Endothelial cell of umbilical vein (primary cell): ENCODE data around the gene MAST4. TPM values are rescaled to one million over a fixed set of nuclear protein-coding genes. Genes with fewer than 3 reads are reported as not detected.

Experiments used
- BruUV-seq: library from RNA; stranded (reverse); fragments of 400-500 nt; replicated peaks from 2 replicates; lab custom pipeline; 2021; lab: Mats Ljungman, UMichigan
- CTCF ChIA-PET: fragments of 300-600, 350-600 bp; sonication (Branson Sonifier 250); formaldehyde crosslinking; loops from one replicate; lab custom pipeline; 2021; ENCODE audit warnings: antibody characterized with exemption, inconsistent platforms; lab: Charles Lee
- POLR2A ChIA-PET: fragments of 300-600, 350-600 bp; sonication (Branson Sonifier 250); formaldehyde crosslinking; loops from one replicate; lab custom pipeline; 2021; ENCODE audit warnings: antibody characterized with exemption, inconsistent platforms; lab: Charles Lee
- DNase-seq: peaks from one replicate; pipeline ENCODE4 v3.0.0-alpha.2; 2011; ENCODE audit warnings: low read depth, low spot score
- FAIRE-seq: peaks from 2 replicates; lab custom pipeline; 2011; peaks lifted over from hg19 to GRCh38; lab: Jason Lieb, UNC
- H2AFZ ChIP-seq: 2 replicates; pipeline ENCODE4 v1.6.0; 2012; ENCODE audit warnings: low read depth, low read length, control low read depth, inconsistent platforms
- H3K27ac ChIP-seq: 2 replicates; pipeline ENCODE4 v1.5.1; 2011; ENCODE audit warnings: low read depth, mild to moderate bottlenecking, control low read depth, low read length, moderate library complexity; ENCODE audit not compliant: insufficient read depth
- H3K27me3 ChIP-seq, 2 experiments: 2 replicates each; pipeline versions ENCODE4 v1.6.0 to v1.6.1; 2011; ENCODE audit warnings: low read length in 2 of 2, mixed read lengths in 1 of 2; ENCODE audit not compliant: control insufficient read depth in 2 of 2, insufficient read depth in 2 of 2
- H3K36me3 ChIP-seq, 2 experiments: 2 replicates in 1 of 2; 3 replicates in 1 of 2; pipeline ENCODE4 v1.5.1; 2011; ENCODE audit warnings: low read length in 2 of 2, mild to moderate bottlenecking in 1 of 2, moderate library complexity in 1 of 2; ENCODE audit not compliant: control insufficient read depth in 2 of 2, insufficient read depth in 2 of 2; ENCODE audit errors: extremely low read depth in 1 of 2
- H3K4me1 ChIP-seq: 3 replicates; pipeline ENCODE4 v1.5.1; 2011; ENCODE audit warnings: mild to moderate bottlenecking, low read length; ENCODE audit not compliant: control insufficient read depth, insufficient read depth; ENCODE audit errors: extremely low read depth
- H3K4me2 ChIP-seq: 2 replicates; pipeline ENCODE4 v1.6.1; 2011; ENCODE audit warnings: low read length, control low read depth, mixed read lengths; ENCODE audit not compliant: insufficient read depth
- H3K4me3 ChIP-seq, 3 experiments: fragments of 200-600 bp in 1 of 3; sonication (generic), shearing (Covaris generic) in 1 of 3; replicated peaks in 1 of 3; 2 replicates each; pipeline ENCODE4 v1.5.1; 2011 to 2016; ENCODE audit warnings: control low read depth in 3 of 3, low read length in 3 of 3, mild to moderate bottlenecking in 2 of 3, inconsistent platforms in 1 of 3, low read depth in 1 of 3, moderate library complexity in 1 of 3; ENCODE audit not compliant: insufficient read depth in 1 of 3
- H3K79me2 ChIP-seq: 2 replicates; pipeline ENCODE4 v1.6.0; 2012; ENCODE audit warnings: low read length, inconsistent platforms; ENCODE audit not compliant: control insufficient read depth, insufficient read depth
- H3K9ac ChIP-seq: replicated peaks from 2 replicates; pipeline ENCODE3; 2011; ENCODE audit warnings: low read length, control low read depth; ENCODE audit not compliant: insufficient read depth; ENCODE audit errors: extremely low read depth
- H3K9me1 ChIP-seq: replicated peaks from 3 replicates; pipeline ENCODE4 v1.6.0; 2011; ENCODE audit warnings: mild to moderate bottlenecking, low read length; ENCODE audit not compliant: control insufficient read depth, insufficient read depth; ENCODE audit errors: extremely low read depth
- H3K9me3 ChIP-seq: replicated peaks from 2 replicates; pipeline ENCODE4 v1.5.1; 2012; ENCODE audit warnings: low read length, inconsistent platforms; ENCODE audit not compliant: control insufficient read depth, insufficient read depth
- H4K20me1 ChIP-seq: replicated peaks from 2 replicates; pipeline ENCODE3; 2011; ENCODE audit warnings: mild to moderate bottlenecking, low read length; ENCODE audit not compliant: control insufficient read depth, insufficient read depth; ENCODE audit errors: extremely low read depth
- EZH2 ChIP-seq: IDR thresholded peaks from 2 replicates; pipeline ENCODE4 v1.6.1; 2012; ENCODE audit warnings: borderline replicate concordance, low read depth, mild to moderate bottlenecking, moderate library complexity, low read length, inconsistent platforms; ENCODE audit not compliant: severe bottlenecking
- FOS ChIP-seq: IDR thresholded peaks from 2 replicates; pipeline ENCODE4 v1.6.1; 2011; ENCODE audit warnings: mild to moderate bottlenecking, low read length, moderate library complexity, borderline replicate concordance; ENCODE audit not compliant: insufficient read depth
- GATA2 ChIP-seq: IDR thresholded peaks from 2 replicates; pipeline ENCODE4 v1.7.0; 2011; ENCODE audit warnings: low read depth, mild to moderate bottlenecking, moderate library complexity, mixed read lengths, low read length; ENCODE audit not compliant: insufficient read length, insufficient read depth
- JUN ChIP-seq: IDR thresholded peaks from 2 replicates; pipeline ENCODE4 v1.6.1; 2011; ENCODE audit warnings: borderline replicate concordance, low read depth; ENCODE audit not compliant: insufficient read length, insufficient read depth
- MYC ChIP-seq: IDR thresholded peaks from one replicate; pipeline ENCODE4 v1.6.1; 2011; ENCODE audit warnings: mild to moderate bottlenecking, low read depth, low read length
- POLR2A ChIP-seq: IDR thresholded peaks from 2 replicates; pipeline ENCODE4 v1.6.1; 2012; ENCODE audit warnings: low read depth, mild to moderate bottlenecking, control low read depth, low read length
- POLR2AphosphoS5 ChIP-seq: IDR thresholded peaks from 2 replicates; pipeline ENCODE4 v1.6.1; 2012; ENCODE audit warnings: low read depth, mild to moderate bottlenecking, control low read depth, low read length, moderate library complexity; ENCODE audit not compliant: insufficient read depth
- dilution Hi-C: fragments of 300-500 bp; cut with MboI; formaldehyde crosslinking; loops from one replicate; pipeline ENCODE4 v1.15.0; 2019; ENCODE audit warnings: low sequenced_read_pairs; ENCODE audit not compliant: extremely low pct_ligation_motif_present
- intact Hi-C: fragments of 100-400 bp; cut with micrococcal nuclease; formaldehyde crosslinking; loops from one replicate; pipeline ENCODE4 v1.10.0; 2022
- polyA plus RNA-seq, 4 experiments: library from polyadenylated mRNA; depleted of rRNA in 3 of 4; stranded (reverse) in 3 of 4; unstranded in 1 of 4; fragments of >200 nt; gene quantifications; 2 replicates each; pipeline versions ENCODE4 v1.2.1 to v1.2.3, GENCODE V29; 2011 to 2012; ENCODE audit warnings: missing spikeins in 1 of 4
- total RNA-seq: library from RNA; stranded (reverse); gene quantifications from 2 replicates; pipeline ENCODE4 v1.2.3, GENCODE V29; 2021
- TF ChIP-seq, protein P1 (sequence below): IDR thresholded peaks from 2 replicates; pipeline ENCODE4 v1.6.1; 2011; ENCODE audit not compliant: insufficient read depth, insufficient read length
- TF ChIP-seq, protein P2 (sequence below), 2 donors: IDR thresholded peaks; 1 replicate in 1 of 2; 2 replicates in 1 of 2; pipeline ENCODE4 v1.5.1; 2011; ENCODE audit warnings: low read length in 2 of 2, mild to moderate bottlenecking in 2 of 2, moderate library complexity in 2 of 2, control low read depth in 1 of 2, inconsistent platforms in 1 of 2, low read depth in 1 of 2; ENCODE audit not compliant: insufficient read depth in 1 of 2; ENCODE audit errors: extremely low read depth in 1 of 2

MAST4 gene
- total and polyA plus RNA-seq, 2 donors (not counting 3 experiments of a cell fraction or from before 2014, with no cell fraction given), result 40.2 to 116 TPM

- intact Hi-C loops, result no loop called here
Observed at GRCh38 chr5:66717455-66718373, 121.5 kb downstream of the MAST4 start.

More at GRCh38 chr5:66717455-66718373, 121.5 kb downstream of the MAST4 start:
- H3K9me3 ChIP-seq, result no peaks in the 10 kb centered on the region
- H3K27ac ChIP-seq, result no peak overlapping the region
- TF ChIP-seq FOS (no peak), EZH2 (no peak), POLR2A (no peak), JUN (no peak), POLR2AphosphoS5 (no peak), MYC (no peak), GATA2 (no peak)
- TF ChIP-seq, protein P1, sequence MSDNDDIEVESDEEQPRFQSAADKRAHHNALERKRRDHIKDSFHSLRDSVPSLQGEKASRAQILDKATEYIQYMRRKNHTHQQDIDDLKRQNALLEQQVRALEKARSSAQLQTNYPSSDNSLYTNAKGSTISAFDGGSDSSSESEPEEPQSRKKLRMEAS, result no peak
- TF ChIP-seq, protein P2, sequence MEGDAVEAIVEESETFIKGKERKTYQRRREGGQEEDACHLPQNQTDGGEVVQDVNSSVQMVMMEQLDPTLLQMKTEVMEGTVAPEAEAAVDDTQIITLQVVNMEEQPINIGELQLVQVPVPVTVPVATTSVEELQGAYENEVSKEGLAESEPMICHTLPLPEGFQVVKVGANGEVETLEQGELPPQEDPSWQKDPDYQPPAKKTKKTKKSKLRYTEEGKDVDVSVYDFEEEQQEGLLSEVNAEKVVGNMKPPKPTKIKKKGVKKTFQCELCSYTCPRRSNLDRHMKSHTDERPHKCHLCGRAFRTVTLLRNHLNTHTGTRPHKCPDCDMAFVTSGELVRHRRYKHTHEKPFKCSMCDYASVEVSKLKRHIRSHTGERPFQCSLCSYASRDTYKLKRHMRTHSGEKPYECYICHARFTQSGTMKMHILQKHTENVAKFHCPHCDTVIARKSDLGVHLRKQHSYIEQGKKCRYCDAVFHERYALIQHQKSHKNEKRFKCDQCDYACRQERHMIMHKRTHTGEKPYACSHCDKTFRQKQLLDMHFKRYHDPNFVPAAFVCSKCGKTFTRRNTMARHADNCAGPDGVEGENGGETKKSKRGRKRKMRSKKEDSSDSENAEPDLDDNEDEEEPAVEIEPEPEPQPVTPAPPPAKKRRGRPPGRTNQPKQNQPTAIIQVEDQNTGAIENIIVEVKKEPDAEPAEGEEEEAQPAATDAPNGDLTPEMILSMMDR (IDR thresholded peaks at IDR 0.05; ENCODE audit: extremely low read depth in 1 of 2, insufficient read depth in 1 of 2, low read depth in 1 of 2, low read length in 2 of 2), result no peak
- H3K4me3 ChIP-seq, result no peak overlapping the region
- no peak overlapping the region for H2AFZ ChIP-seq
- H3K36me3 ChIP-seq, result no peaks in the 10 kb centered on the region
- no peaks in the 10 kb centered on the region for H3K9me1 ChIP-seq
- BruUV-seq, result no TSS peak
- H3K27me3 ChIP-seq, result peaks cover 2 to 9% of the 10 kb centered on the region in 2 experiments
- ChIA-PET POLR2A (no interaction called here), CTCF (no interaction called here)
- no peaks in the 10 kb centered on the region for H3K79me2 ChIP-seq
- no peak overlapping the region for H3K4me2 ChIP-seq
- no peaks in the 10 kb centered on the region for H3K4me1 ChIP-seq
- dilution Hi-C loops, result no loop called here
- no peaks in the 10 kb centered on the region for H4K20me1 ChIP-seq
- FAIRE-seq (no peak), DNase-seq (no peak)
- no peak overlapping the region for H3K9ac ChIP-seq
